Natural killer cell treated with Interleukin-12 subunit alpha and Interleukin-12 subunit beta and Interleukin-15 and Interleukin-18, amount 100 ng/mL, for 72 hours (primary cell): ENCODE measurements around the gene SPO11. TPM values are rescaled to one million over a fixed set of nuclear protein-coding genes. Genes with fewer than 3 reads are reported as not detected.

Source experiments
- ATAC-seq, 2 donors: fragments of 150-1000 bp; cut with Tn5 transposase in 1 of 2; sonication (Bioruptor Pico), chemical (Tn5 transposase) in 1 of 2; 2 replicates each; pipeline ENCODE4 v1.10.0; 2021
- DNase-seq: peaks from one replicate; pipeline ENCODE4 v3.0.0; 2022; ENCODE audit warnings: low spot score
- H3K27ac Mint-ChIP-seq, 2 donors: 1 replicate in 1 of 2; 2 replicates in 1 of 2; pipeline ENCODE4 v1.8.0; 2022; ENCODE audit warnings: mixed read lengths in 2 of 2, mild to moderate bottlenecking in 1 of 2, moderate library complexity in 1 of 2
- H3K27me3 Mint-ChIP-seq, 2 donors: 1 replicate in 1 of 2; 2 replicates in 1 of 2; pipeline ENCODE4 v1.8.0; 2022; ENCODE audit warnings: mixed read lengths in 2 of 2
- H3K36me3 Mint-ChIP-seq: one replicate; pipeline ENCODE4 v1.8.0; 2022; ENCODE audit warnings: mixed read lengths
- H3K4me1 Mint-ChIP-seq, 2 donors: 1 replicate in 1 of 2; 2 replicates in 1 of 2; pipeline ENCODE4 v1.8.0; 2022; ENCODE audit warnings: low read depth in 2 of 2, mixed read lengths in 2 of 2, mild to moderate bottlenecking in 1 of 2
- H3K4me3 Mint-ChIP-seq: one replicate; pipeline ENCODE4 v1.8.0; 2022; ENCODE audit warnings: mixed read lengths
- H3K9me3 Mint-ChIP-seq: 2 replicates; pipeline ENCODE4 v1.8.0; 2022; ENCODE audit warnings: mixed read lengths
- total RNA-seq, 2 donors: library from RNA; stranded (reverse); gene quantifications; one replicate each; pipeline ENCODE4 v1.2.3, GENCODE V29; 2022

The SPO11 gene
- total RNA-seq, 2 donors from 2014 or later: not detected

DNA sequence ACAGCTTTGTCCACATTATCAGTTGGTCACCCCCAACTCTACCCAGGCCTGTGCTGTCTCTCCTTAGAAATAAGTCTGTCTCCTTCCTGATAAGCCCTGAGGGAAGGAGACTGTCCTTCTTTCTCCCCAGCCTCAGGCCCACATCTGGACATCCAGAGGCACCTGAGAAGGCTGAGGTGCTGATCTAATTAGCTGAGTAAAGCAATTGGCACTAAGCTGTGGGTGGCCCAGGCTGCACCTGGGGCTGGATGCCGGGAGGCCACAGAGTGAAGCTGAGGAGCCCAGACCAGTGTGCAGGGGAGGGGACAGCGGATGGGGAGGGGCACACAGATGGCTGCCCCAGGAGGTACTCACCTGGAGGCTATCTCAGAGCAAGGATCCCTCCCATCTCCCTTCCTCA, 37.0 kb upstream of the SPO11 start:
- no peak overlapping the region for H3K4me3 Mint-ChIP-seq
- DNase-seq (no peak), ATAC-seq (no peak)
- no peaks in the 10 kb centered on the region for H3K36me3 Mint-ChIP-seq
- H3K27ac Mint-ChIP-seq: no peak overlapping the region
- no peaks in the 10 kb centered on the region for H3K4me1 Mint-ChIP-seq
- peaks cover 33 to 49% of the 10 kb centered on the region in 2 donors for H3K27me3 Mint-ChIP-seq
- no peaks in the 10 kb centered on the region for H3K9me3 Mint-ChIP-seq

DNA sequence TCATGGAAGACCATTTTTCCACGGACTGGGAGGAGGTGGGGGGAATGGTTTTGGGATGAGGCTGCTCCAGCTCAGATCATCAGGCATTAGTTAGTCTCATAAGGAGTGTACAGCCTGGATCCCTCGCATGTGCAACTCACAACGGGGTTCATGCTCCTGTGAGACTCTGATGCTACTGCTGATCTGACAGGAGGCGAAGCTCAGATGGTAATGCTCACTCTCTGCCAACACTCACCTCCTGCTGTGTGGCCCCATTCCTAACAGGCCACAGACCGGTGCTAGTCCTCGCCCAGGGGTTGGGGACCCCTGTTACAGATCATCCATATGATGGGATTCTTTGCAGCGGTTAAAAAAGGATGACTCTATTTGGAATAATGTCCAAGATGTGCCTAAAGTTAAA, 35.6 kb upstream of the SPO11 start:
- no peak overlapping the region for H3K27ac Mint-ChIP-seq
- no peak for DNase-seq
- H3K4me3 Mint-ChIP-seq: no peak overlapping the region
- H3K4me1 Mint-ChIP-seq: no peaks in the 10 kb centered on the region
- no peak for ATAC-seq
- no peaks in the 10 kb centered on the region for H3K9me3 Mint-ChIP-seq
- no peaks in the 10 kb centered on the region for H3K36me3 Mint-ChIP-seq
- H3K27me3 Mint-ChIP-seq: peaks cover 30 to 35% of the 10 kb centered on the region in 2 donors

DNA sequence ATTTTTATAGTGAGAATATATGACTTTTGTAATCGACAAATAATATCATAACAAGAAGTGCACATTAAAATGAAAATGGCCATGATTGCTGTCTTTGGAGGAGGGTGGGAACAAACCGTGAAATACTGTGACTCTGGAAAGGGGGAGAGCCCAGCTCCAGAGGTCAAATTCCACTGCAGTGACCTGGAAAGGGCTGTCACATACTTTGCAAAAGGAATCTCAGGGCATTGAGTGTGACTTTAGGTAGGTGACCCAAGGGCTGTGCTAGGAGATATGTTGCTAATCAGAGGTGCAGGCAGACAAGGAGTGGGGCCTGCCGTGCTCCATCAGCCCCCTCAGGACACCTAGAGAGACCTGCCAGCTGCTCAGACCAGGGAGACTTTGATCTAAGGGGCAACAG, 35.1 kb upstream of the SPO11 start:
- Mint-ChIP-seq H3K36me3 (no peaks in the 10 kb centered on the region), H3K27me3 (peaks cover 30 to 35% of the 10 kb centered on the region in 2 donors), H3K27ac (no peak overlapping the region), H3K4me3 (no peak overlapping the region), H3K9me3 (no peaks in the 10 kb centered on the region), H3K4me1 (no peaks in the 10 kb centered on the region)
- ATAC-seq: no peak
- no peak for DNase-seq

DNA sequence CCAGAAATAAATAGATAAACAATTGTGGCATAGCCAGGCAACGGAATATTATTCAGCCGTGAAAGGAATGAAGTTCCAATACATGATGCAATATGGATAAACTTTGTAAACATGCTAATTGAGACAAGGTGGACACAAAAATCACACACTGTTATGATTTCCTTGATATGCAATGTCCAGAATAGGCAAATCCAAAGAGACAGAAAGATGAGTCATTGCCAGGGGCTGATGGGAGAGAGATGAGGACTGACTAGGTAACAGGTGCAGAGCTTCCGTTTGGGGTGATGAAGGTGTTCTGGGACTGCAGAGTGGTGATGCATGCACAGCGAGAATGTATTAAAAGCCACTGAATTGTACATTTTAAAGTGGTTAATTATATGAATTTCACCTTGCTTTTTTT, 31.1 kb upstream of the SPO11 start:
- Mint-ChIP-seq H3K4me3 (no peak overlapping the region), H3K27me3 (peaks cover 18 to 22% of the 10 kb centered on the region in 2 donors), H3K27ac (no peak overlapping the region), H3K9me3 (no peaks in the 10 kb centered on the region), H3K36me3 (no peaks in the 10 kb centered on the region), H3K4me1 (no peaks in the 10 kb centered on the region)
- ATAC-seq: no peak
- DNase-seq: no peak

DNA sequence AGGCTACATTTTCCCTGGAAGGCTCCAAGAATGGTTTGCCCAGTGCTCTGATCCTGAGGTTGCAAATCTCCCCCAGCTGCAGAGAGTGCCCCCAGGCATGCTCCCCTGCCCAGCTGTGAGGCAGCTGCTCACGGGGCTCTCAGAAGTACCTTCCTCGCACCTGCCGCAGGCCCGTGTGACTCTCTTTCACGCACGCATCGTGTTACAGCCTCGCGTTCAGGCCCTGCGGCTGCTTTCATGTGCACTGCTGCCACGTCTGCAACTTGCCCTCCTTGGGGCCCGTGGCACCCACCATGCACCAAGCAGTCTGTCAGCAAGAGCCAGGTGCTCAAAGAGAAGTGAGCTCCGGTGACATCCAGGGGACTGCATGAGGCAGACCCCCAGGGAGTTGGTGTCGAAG, 28.6 kb upstream of the SPO11 start:
- Mint-ChIP-seq H3K9me3 (no peaks in the 10 kb centered on the region), H3K36me3 (no peaks in the 10 kb centered on the region), H3K4me1 (no peaks in the 10 kb centered on the region), H3K4me3 (no peak overlapping the region), H3K27me3 (peaks cover 10 to 20% of the 10 kb centered on the region in 2 donors), H3K27ac (no peak overlapping the region)
- ATAC-seq (no peak), DNase-seq (no peak)

DNA sequence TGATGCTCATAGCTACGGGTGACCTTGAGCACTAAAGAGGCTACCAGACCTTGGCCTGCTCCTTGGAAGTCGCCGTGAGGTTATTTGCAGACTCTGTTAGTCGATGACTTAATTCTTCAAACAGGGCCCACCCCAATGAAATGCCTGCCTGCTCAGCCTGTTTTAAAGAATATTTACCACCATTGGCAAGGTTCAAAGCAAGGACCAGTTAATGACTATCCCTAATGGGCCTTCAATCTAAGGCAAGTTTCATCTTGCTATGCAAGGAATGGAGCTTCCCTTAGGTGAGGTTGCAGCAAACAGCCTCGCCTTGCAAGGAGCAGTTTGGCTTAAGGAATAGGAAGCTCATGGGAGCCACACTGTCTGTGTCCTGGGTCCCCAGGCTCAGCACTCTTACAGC, 22.9 kb upstream of the SPO11 start:
- no peak overlapping the region for H3K4me3 Mint-ChIP-seq

DNA sequence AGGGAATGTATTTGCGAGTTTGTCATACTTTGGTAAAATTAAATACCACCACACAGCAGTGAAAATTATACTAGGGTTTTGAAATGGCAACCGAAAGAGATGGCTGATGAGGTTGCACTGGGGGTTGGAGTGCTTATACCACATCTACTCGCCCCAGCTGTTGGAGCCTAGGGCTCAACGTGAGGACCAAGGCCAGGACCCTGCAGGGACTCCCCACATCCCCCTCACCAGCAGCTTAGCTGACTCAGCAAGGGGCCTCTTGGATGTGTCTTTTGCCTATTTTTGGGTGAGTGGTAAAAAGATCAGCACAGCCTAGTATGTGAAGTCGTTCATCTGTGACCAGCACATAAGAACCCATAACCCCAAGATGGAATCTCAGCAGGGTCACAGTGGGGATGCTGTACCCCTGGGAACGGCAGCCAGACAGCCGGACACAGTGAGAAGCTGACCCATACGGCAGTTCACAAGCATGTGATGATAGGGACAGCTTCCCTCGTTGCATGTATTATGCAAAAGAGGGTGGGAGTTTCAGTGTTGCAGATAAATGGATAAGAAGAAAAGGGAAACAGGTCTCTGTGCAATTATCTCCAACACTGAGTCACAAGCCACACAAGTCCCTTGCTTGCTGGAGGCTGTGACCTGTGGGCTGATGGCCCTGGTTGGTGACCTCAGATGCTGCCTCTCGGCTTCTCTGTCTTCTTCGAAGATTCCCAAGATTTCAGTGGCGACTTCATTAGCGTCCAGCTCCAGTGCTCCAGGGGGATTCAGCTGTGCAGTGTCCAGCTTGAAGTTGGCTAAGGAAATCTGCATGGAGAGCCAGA, 20.9 kb upstream of the SPO11 start:
- no peak for DNase-seq
- peak in 1 of 2 donors; percentile 21 for ATAC-seq
- H3K4me1 Mint-ChIP-seq: no peaks in the 10 kb centered on the region
- H3K27ac Mint-ChIP-seq: no peak overlapping the region
- no peak overlapping the region for H3K4me3 Mint-ChIP-seq
- no peaks in the 10 kb centered on the region for H3K36me3 Mint-ChIP-seq
- no peaks in the 10 kb centered on the region for H3K9me3 Mint-ChIP-seq
- H3K27me3 Mint-ChIP-seq: peaks cover 13 to 22% of the 10 kb centered on the region in 2 donors

More for the DNA sequence above, 22.9 kb upstream of the SPO11 start:
- Mint-ChIP-seq H3K27ac (no peak overlapping the region), H3K4me1 (no peaks in the 10 kb centered on the region), H3K9me3 (no peaks in the 10 kb centered on the region), H3K27me3 (peaks cover 16 to 31% of the 10 kb centered on the region in 2 donors), H3K36me3 (no peaks in the 10 kb centered on the region)
- ATAC-seq: no peak
- DNase-seq: no peak

DNA sequence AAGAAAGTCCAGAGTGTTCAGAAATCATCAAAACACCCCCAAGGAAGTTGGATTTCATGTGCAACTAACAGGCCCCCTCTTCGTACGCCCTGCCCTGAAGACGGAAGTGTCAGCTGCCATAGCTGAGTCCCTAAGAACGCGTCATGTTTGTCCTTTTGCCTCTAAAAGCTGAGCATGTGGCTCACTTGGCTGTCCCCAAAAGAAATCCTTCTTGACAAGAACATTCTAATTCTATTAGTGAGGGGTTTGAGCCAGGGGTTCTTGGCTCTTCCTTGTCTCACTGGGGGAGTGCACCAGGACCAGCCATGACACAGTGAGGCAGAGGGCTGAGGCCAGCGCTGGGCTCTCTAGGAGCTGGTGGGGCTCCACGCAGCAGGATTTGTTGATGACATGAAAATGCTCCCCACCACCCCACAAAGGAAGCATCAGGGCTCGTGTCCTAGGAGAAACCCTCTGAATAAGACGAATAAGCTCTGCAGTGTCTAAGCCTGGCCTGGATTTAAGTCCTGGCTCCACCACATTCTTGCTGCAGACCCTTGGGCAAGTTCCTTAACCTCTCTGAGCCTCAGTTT, 20.0 kb upstream of the SPO11 start:
- Mint-ChIP-seq H3K4me3 (no peak overlapping the region), H3K27ac (no peak overlapping the region), H3K36me3 (no peaks in the 10 kb centered on the region), H3K9me3 (no peaks in the 10 kb centered on the region), H3K27me3 (peaks cover 13 to 22% of the 10 kb centered on the region in 2 donors), H3K4me1 (no peaks in the 10 kb centered on the region)
- ATAC-seq (no peak), DNase-seq (no peak)

DNA sequence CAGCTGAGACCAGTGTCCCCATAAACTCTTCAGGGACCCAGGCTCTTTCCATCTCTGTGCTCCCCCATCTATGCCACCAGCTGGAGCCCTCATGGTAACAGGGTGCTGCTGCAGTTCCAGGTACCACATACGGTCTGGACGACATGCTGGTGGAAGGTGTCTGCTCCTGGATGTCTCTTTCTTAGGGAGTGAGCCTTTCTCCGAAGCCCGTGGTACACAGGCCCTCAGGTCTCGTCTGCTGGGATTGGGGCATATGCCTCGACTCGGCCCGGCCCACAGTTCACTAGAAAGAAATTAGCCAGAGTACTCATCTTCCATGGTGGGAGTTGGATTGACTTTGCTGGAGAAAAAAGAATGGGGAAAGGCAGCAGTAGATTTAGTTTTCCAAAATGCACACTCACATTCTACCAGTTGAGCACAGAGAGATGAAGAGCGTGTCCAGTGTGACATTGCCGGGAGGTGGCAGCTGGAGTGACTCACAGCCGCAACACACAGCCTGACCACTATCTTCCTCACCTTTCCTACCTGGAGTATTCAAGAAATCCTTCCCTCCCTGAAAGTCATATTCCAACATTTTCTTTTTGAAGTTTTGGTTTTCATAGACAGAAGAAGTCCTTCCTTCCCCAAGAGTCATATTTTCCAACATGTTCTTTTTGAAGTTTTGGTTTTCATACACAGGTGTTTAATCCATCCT, 18.6 kb upstream of the SPO11 start:
- no peaks in the 10 kb centered on the region for H3K9me3 Mint-ChIP-seq
- H3K36me3 Mint-ChIP-seq: no peaks in the 10 kb centered on the region
- peaks cover 0 to 9% of the 10 kb centered on the region in 2 donors for H3K4me1 Mint-ChIP-seq
- H3K4me3 Mint-ChIP-seq: no peak overlapping the region
- no peak for ATAC-seq
- H3K27me3 Mint-ChIP-seq: peaks cover 11 to 25% of the 10 kb centered on the region in 2 donors
- no peak for DNase-seq
- H3K27ac Mint-ChIP-seq: no peak overlapping the region

DNA sequence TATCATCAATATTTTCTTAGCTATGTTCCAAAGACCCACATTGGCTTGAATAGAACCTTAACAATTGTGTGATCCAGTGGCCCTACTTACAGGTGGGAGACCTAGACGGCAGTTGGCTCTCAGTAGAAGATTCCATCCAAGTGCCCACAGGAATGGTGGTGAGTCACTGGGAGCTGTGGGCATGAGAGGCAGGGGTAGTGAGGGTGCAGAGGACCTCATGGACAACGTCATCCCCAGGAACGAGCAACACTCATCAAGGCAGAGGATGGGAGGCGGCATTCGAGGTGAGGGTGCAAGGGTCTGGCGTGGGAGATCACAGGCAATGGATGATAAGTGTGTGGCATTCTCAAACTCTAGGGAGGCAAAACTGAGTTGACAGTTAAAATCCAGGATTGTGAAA, 17.5 kb upstream of the SPO11 start:
- no peak overlapping the region for H3K27ac Mint-ChIP-seq
- no peak overlapping the region for H3K4me3 Mint-ChIP-seq
- no peak for ATAC-seq
- H3K27me3 Mint-ChIP-seq: peaks cover 9 to 19% of the 10 kb centered on the region in 2 donors
- no peaks in the 10 kb centered on the region for H3K36me3 Mint-ChIP-seq
- H3K9me3 Mint-ChIP-seq: no peaks in the 10 kb centered on the region
- H3K4me1 Mint-ChIP-seq: peaks cover 0 to 9% of the 10 kb centered on the region in 2 donors
- no peak for DNase-seq

DNA sequence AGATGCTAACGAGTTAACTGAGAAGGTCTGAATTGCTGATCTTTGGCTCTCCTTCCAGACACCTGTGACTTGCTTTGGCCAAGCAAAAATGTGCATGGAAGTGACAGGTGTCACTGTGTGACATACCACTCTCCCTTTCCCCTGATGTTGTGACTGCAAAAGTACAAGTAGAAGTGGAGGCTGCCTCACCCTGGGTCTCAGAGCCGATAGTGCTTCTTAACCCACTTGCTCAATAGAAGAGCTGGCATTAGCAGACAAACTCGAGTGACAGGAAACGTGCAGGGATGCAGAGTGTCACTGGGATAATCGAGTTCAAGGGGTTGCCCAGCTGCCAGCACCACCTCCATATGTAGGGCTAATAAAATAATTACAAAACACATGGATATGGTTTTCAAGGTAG, 16.4 kb upstream of the SPO11 start:
- Mint-ChIP-seq H3K9me3 (no peaks in the 10 kb centered on the region), H3K27ac (no peak overlapping the region), H3K36me3 (no peaks in the 10 kb centered on the region), H3K4me3 (no peak overlapping the region), H3K27me3 (peaks cover 5 to 10% of the 10 kb centered on the region in 2 donors), H3K4me1 (peaks cover 6 to 18% of the 10 kb centered on the region in 2 donors)
- ATAC-seq (no peak), DNase-seq (no peak)

DNA sequence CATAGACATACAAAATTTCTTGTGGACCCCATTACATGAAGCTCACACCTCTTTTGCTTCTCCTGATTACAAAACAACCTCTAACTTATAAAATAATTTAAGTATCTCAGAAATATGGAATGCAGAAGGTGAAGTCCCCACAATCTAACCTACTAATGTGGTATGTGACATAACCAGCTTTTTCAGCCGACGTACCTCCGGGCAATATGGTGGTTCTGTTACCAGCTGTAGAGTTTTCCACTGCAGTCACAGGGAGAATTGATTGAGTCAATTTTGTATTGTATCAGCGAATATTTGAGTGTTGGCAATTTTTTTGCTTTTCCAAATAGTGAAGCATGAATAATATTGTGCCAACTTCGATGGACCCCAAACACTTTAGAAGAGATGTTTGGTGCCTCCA, 15.7 kb upstream of the SPO11 start:
- no peaks in the 10 kb centered on the region for H3K36me3 Mint-ChIP-seq
- peaks cover 8 to 13% of the 10 kb centered on the region in 2 donors for H3K27me3 Mint-ChIP-seq
- H3K4me1 Mint-ChIP-seq: peaks cover 10 to 25% of the 10 kb centered on the region in 2 donors
- no peaks in the 10 kb centered on the region for H3K9me3 Mint-ChIP-seq
- no peak overlapping the region for H3K27ac Mint-ChIP-seq
- ATAC-seq (no peak), DNase-seq (no peak)
- no peak overlapping the region for H3K4me3 Mint-ChIP-seq

DNA sequence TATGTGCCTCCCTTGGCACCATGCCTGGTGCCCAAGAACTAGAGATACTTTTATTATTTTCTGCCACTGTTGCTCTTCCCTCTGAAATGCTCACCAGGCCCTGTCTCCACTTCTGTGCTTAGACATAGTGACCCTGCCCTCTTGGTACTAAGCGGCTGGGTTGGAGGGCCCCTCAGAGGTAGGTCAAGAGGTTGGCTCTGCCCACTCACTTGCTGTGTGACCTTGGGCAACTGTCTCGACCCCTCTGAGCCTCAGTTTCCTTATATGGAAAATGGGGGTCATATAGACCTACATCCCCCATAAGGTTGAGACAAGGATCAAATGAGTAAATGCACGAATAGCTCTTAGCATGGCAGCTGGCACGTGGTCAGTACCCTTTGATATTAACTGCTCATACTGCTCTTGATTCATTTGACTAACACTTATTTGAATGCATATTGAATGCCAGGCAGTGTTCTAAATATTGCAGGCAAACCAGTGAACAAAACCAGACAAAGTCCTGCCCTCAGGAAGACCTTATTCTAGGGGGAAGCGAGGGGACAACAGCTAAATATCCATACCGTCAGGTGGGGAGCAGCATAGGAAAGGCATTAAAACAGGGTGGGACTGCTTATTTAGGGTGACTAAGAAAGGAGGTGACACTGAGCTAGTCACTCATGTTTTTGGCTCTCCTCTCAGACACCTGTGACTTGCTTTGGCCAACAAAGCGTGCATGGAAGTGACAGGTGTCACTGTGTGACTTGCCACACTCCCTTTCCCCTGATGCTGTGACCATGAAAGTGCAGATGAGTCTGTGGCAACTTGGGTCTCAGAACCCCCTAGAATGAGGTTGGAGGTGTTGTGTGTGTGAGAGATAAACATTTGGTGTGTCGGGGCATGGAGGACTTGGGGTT, 14.3 kb upstream of the SPO11 start:
- Mint-ChIP-seq H3K4me3 (no peak overlapping the region), H3K9me3 (no peaks in the 10 kb centered on the region), H3K27ac (no peak overlapping the region), H3K4me1 (peaks cover 10 to 25% of the 10 kb centered on the region in 2 donors), H3K27me3 (peaks cover 11 to 23% of the 10 kb centered on the region in 2 donors), H3K36me3 (no peaks in the 10 kb centered on the region)
- peak in 1 of 2 donors; percentile 7 for ATAC-seq
- no peak for DNase-seq
